Ectodermal cell (in vitro differentiated cells): ENCODE measurements around the gene CREBBP.

Experiments
- H3K27ac ChIP-seq: 2 replicates; pipeline ENCODE4 v1.7.0; 2013; ENCODE audit warnings: mild to moderate bottlenecking, low read depth, low read length; ENCODE audit not compliant: insufficient read depth, poor library complexity, severe bottlenecking
- H3K27me3 ChIP-seq: 2 replicates; pipeline ENCODE4 v1.7.0; 2013; ENCODE audit warnings: mild to moderate bottlenecking, low read length; ENCODE audit not compliant: insufficient read depth, control insufficient read depth, poor library complexity, severe bottlenecking
- H3K36me3 ChIP-seq: one replicate; pipeline ENCODE4 v1.7.0; 2013; ENCODE audit warnings: low read length; ENCODE audit not compliant: control insufficient read depth, insufficient read depth
- H3K4me1 ChIP-seq: one replicate; pipeline ENCODE4 v1.7.0; 2013; ENCODE audit warnings: low read length; ENCODE audit not compliant: control insufficient read depth, insufficient read depth
- H3K4me3 ChIP-seq: 2 replicates; pipeline ENCODE4 v1.7.0; 2013; ENCODE audit warnings: low read depth, low read length, control low read depth; ENCODE audit not compliant: insufficient read depth
- H3K9me3 ChIP-seq: 2 replicates; pipeline ENCODE4 v1.7.0; 2013; ENCODE audit warnings: mild to moderate bottlenecking, low read length, moderate library complexity; ENCODE audit not compliant: control insufficient read depth
- WGBS, 2 experiments: methylation state at CpG; one replicate each; pipeline ENCODE4 v1.1.7; 2013; ENCODE audit warnings: missing lambda C conversion rate in 2 of 2; 5-methylcytosine and 5-hydroxymethylcytosine counted together

CREBBP gene

DNA sequence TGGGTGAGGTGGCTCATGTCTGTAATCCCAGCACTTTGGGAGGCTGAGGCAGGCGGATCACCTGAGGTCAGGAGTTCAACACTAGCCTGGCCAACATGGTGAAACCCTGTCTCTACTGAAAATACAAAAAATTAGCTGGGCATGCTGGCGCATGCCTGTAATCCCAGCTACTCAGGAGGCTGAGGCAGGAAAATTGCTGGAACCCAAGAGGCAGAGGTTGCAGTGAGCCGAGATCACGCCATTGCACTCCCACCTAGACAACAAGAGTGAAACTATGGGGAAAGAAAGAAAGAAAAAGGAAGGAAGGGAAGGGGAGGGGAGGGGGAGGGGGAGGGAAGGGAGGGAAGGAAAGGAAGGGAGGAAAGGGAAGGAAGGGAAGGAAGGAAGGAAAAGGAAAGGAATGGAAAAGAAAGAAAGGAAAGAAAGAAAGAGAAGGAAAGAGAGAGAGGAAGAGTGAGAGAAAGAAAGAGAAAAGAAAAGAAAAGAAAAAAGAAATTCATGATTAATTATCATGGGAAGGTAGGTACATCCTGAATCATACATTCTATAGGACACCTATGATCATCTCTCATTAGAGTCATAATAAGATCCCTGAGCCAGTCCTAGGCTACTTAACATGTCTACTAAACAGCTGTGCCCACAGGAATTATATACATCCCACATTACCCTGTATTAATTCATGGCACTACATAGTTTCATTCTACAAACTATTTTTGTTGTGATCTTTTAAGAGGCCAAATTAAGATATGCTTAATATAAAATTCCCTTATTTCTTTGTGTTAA, 40.9 kb downstream of the CREBBP start:
- Histone ChIP-seq H3K4me1 (no peaks in the 10 kb centered on the region), H3K27ac (no peak overlapping the region), H3K36me3 (no peaks in the 10 kb centered on the region), H3K9me3 (no peaks in the 10 kb centered on the region), H3K4me3 (no peak overlapping the region), H3K27me3 (no peaks in the 10 kb centered on the region)
- WGBS, 2 experiments, result 88 to 94% methylated on average over 4 of the region's 4 CpGs

GRCh38 chr16:3838600-3839401, 41.7 kb downstream of the CREBBP start:
- H3K36me3 ChIP-seq, result peaks cover 3% of the 10 kb centered on the region
- no peak overlapping the region for H3K4me3 ChIP-seq
- H3K9me3 ChIP-seq, result no peaks in the 10 kb centered on the region
- WGBS, 2 experiments, result 95 to 96% methylated on average over 6 to 9 of the region's 9 CpGs
- no peak overlapping the region for H3K27ac ChIP-seq
- no peaks in the 10 kb centered on the region for H3K4me1 ChIP-seq
- no peaks in the 10 kb centered on the region for H3K27me3 ChIP-seq

DNA sequence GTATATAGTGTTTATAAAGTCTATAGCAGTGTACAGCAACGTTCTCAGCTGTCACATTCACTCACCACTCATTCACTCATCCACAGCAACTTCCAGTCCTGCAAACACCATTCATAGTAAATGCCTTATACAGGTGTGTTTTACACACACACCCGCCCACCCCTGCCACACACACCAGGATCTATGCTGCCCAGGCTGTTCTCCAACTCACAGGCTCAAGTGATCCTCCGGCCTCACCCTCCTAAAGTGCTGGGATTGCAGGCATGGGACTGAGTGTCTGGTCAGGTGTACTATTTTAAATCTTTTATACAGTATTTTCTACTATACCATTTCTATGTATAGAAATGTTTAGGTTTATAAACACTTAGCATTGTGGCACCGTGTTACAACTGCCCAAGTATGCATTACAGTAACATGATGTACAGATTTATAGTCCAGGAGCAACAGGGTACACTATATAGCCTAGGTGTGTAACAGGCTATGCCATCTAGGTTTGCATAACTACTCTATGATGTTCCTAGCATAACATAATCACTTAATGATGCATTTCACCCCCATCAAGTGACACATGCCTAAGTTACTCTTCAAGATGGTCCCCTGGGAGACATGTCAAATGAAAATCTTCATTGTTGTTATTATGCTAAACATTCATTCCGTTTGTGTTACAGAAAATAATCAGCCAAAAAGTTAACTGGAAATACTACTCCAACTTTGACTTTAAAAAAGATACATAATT, 42.5 kb downstream of the CREBBP start:
- WGBS, 2 experiments, result 90 to 94% methylated on average over 3 to 5 of the region's 5 CpGs
- Histone ChIP-seq H3K27me3 (no peaks in the 10 kb centered on the region), H3K4me1 (no peaks in the 10 kb centered on the region), H3K4me3 (no peak overlapping the region), H3K27ac (no peak overlapping the region), H3K9me3 (peaks cover 2% of the 10 kb centered on the region), H3K36me3 (peaks cover 3% of the 10 kb centered on the region)

- H3K27ac ChIP-seq, result no peak overlapping the region
- H3K4me3 ChIP-seq, result no peak overlapping the region
- no peaks in the 10 kb centered on the region for H3K4me1 ChIP-seq
- peaks cover 2% of the 10 kb centered on the region for H3K9me3 ChIP-seq
- peaks cover 3% of the 10 kb centered on the region for H3K36me3 ChIP-seq
- 98 to 100% methylated on average over 3 of the region's 4 CpGs for WGBS, 2 experiments
- no peaks in the 10 kb centered on the region for H3K27me3 ChIP-seq
Measured at GRCh38 chr16:3836641-3837040, 43.9 kb downstream of the CREBBP start.

GRCh38 chr16:3835089-3835602, 45.4 kb downstream of the CREBBP start:
- peaks cover 3% of the 10 kb centered on the region for H3K36me3 ChIP-seq
- WGBS, 2 experiments, result 98% methylated on average over 5 to 6 of the region's 7 CpGs

DNA sequence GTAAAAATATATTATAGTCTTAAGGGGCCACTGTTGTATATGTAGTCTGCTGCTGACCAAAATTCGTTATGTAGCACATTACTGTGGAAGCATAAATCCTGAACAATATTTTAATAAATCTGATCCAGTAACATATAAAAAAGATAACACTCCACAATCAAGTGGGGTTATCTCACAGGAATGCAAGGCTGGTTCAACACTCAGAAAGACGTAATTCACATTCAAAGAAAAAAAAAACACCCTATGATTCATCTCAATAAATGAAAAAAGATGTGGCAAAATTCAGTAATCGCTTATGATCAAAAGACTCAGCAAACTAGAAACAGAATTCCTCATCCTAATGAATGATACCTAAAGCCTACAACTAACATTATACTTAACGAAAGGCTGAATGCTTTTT, 47.8 kb downstream of the CREBBP start:
- no peaks in the 10 kb centered on the region for H3K27me3 ChIP-seq
- peaks cover 3% of the 10 kb centered on the region for H3K36me3 ChIP-seq
- no peak overlapping the region for H3K4me3 ChIP-seq
- WGBS, 2 experiments, result 91 to 94% methylated on average over 3 of the region's 4 CpGs
- peaks cover 2% of the 10 kb centered on the region for H3K9me3 ChIP-seq
- no peaks in the 10 kb centered on the region for H3K4me1 ChIP-seq
- H3K27ac ChIP-seq, result no peak overlapping the region

More at GRCh38 chr16:3835089-3835602, 45.4 kb downstream of the CREBBP start:
- H3K27ac ChIP-seq, result no peak overlapping the region
- H3K4me1 ChIP-seq, result no peaks in the 10 kb centered on the region
- H3K27me3 ChIP-seq, result no peaks in the 10 kb centered on the region
- peaks cover 2% of the 10 kb centered on the region for H3K9me3 ChIP-seq
- H3K4me3 ChIP-seq, result no peak overlapping the region

- WGBS, 2 experiments, result 90 to 94% methylated on average over 9 of the region's 9 CpGs
- Histone ChIP-seq H3K36me3 (peaks cover 3% of the 10 kb centered on the region), H3K4me3 (no peak overlapping the region), H3K27me3 (no peaks in the 10 kb centered on the region), H3K9me3 (peaks cover 2% of the 10 kb centered on the region), H3K27ac (no peak overlapping the region), H3K4me1 (no peaks in the 10 kb centered on the region)
Measured at GRCh38 chr16:3830625-3831254, 49.8 kb downstream of the CREBBP start.

GRCh38 chr16:3829631-3830536, 50.6 kb downstream of the CREBBP start:
- peaks cover under 1% of the 10 kb centered on the region for H3K4me1 ChIP-seq
- peaks cover 3% of the 10 kb centered on the region for H3K36me3 ChIP-seq
- no peak overlapping the region for H3K27ac ChIP-seq
- H3K4me3 ChIP-seq, result no peak overlapping the region
- peaks cover 2% of the 10 kb centered on the region for H3K9me3 ChIP-seq
- 89 to 91% methylated on average over 6 of the region's 6 CpGs for WGBS, 2 experiments
- H3K27me3 ChIP-seq, result no peaks in the 10 kb centered on the region

- H3K27me3 ChIP-seq, result no peaks in the 10 kb centered on the region
- H3K4me1 ChIP-seq, result peaks cover 18% of the 10 kb centered on the region
- no peaks in the 10 kb centered on the region for H3K9me3 ChIP-seq
- WGBS, 2 experiments, result 89 to 92% methylated on average over 4 of the region's 4 CpGs
- H3K4me3 ChIP-seq, result no peak overlapping the region
- no peak overlapping the region for H3K27ac ChIP-seq
- no peaks in the 10 kb centered on the region for H3K36me3 ChIP-seq
Measured at GRCh38 chr16:3825940-3826339, 54.6 kb downstream of the CREBBP start.
